RWPE1 (cell line): ENCODE measurements around the gene E2F3.

Experiments used
- CTCF ChIA-PET: fragments of 350-600 bp; sonication (Branson Sonifier 250); formaldehyde crosslinking; extraction: SDS; loops from one replicate; lab custom pipeline; 2021; lab: Yijun Ruan, JAX
- POLR2A ChIA-PET: fragments of 400-600 bp; formaldehyde crosslinking; extraction: SDS; loops from one replicate; lab custom pipeline; 2020; ENCODE audit warnings: antibody characterized with exemption; ENCODE audit not compliant: low non-redundant PET; lab: Yijun Ruan, JAX
- DNase-seq: peaks from one replicate; pipeline ENCODE4 v3.0.0; 2012; ENCODE audit warnings: low spot score
- H3K27ac ChIP-seq: fragments of 450-650 bp; 2 replicates; pipeline ENCODE4 v1.5.1; 2017
- TF ChIP-seq, protein P1 (sequence below): fragments of 450-650 bp; conservative IDR thresholded peaks from 2 replicates; pipeline ENCODE4 v1.5.1; 2017; ENCODE audit warnings: low read depth, mild to moderate bottlenecking

The E2F3 gene

DNA sequence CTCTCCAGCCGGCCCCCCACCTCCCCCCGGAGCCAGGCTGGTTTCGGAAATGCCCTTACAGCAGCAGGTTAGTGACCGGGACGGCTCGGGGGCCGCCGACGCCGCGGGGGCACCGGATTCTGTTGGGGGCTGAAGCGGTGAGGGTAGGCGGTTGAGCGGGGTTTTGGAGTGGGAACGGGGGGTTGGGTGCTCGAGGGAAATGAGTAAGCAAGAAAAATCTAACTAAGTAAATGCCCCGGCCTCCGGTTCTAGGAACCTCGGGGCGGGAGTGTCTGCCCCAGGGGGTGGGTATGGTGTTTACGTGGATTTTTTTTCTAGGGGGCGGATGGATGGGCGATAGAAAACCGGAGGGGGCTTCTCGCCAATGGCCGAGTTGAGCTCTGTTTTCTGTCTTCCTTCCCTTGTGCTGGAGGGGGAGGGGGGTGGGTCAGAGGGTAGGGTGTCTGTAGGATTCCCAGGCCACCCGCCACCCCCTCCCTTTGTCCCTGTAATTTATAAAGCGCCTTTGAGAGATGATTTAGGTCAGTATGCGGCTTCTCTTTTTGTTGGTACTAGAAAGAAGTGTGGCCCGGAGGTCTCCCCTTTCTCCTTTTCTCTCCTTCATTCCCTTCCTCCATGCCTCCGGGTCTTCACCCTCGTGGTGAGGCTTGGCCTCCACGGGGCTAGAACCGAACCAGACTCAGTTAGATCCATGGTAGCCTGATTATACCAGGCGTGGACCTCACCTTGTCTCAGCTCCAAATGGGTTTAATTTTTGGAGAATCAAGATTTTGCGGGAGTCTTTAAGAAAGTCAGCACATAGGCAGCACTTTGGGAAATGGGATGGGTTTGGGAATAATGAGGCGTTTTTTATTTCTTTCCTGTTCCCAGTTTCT lies 2.3 kb downstream of the E2F3 start:
- ChIA-PET POLR2A (interaction anchor here (0.7 kb wide), 1 partner anchor 62 kb away, joined by 7 read pairs; no protein-coding TSS in a partner anchor), CTCF (interaction anchor here (0.5 to 2.1 kb wide), 11 partner anchors 9 to 820 kb away, joined by 3 to 9 read pairs (median 4); no protein-coding TSS in a partner anchor)
- peak overlapping the region; percentile 97 for H3K27ac ChIP-seq
- TF ChIP-seq, protein P1, sequence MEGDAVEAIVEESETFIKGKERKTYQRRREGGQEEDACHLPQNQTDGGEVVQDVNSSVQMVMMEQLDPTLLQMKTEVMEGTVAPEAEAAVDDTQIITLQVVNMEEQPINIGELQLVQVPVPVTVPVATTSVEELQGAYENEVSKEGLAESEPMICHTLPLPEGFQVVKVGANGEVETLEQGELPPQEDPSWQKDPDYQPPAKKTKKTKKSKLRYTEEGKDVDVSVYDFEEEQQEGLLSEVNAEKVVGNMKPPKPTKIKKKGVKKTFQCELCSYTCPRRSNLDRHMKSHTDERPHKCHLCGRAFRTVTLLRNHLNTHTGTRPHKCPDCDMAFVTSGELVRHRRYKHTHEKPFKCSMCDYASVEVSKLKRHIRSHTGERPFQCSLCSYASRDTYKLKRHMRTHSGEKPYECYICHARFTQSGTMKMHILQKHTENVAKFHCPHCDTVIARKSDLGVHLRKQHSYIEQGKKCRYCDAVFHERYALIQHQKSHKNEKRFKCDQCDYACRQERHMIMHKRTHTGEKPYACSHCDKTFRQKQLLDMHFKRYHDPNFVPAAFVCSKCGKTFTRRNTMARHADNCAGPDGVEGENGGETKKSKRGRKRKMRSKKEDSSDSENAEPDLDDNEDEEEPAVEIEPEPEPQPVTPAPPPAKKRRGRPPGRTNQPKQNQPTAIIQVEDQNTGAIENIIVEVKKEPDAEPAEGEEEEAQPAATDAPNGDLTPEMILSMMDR = no peak
- DNase-seq = peak; percentile 50

DNA sequence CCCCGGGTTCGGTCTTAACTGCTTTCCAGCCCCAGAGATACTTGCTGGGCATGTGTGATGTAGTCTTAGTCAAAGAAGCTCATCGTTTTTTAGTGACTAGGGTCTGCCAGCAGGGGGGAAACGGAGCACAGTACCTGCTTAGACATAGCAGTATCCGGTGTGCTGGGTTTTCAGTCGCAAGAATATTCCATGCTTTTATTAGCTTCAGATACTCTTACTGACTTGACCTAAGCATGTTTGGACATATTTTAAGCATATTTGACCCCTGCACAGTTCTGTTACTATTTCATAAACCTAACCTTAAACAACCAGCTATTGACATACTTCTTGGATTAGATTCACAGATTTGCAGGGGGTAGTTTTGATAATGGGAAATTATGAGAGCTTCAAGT lies 3.0 kb downstream of the E2F3 start:
- CTCF ChIA-PET = interaction anchor here (0.5 to 2.1 kb wide), 12 partner anchors 8 to 821 kb away, joined by 3 to 9 read pairs (median 4); no protein-coding TSS in a partner anchor
- peak; percentile 60 for DNase-seq
- H3K27ac ChIP-seq = peak overlapping the region; percentile 97
- TF ChIP-seq, protein P1 = peak; percentile 40
- POLR2A ChIA-PET = no interaction called here

DNA sequence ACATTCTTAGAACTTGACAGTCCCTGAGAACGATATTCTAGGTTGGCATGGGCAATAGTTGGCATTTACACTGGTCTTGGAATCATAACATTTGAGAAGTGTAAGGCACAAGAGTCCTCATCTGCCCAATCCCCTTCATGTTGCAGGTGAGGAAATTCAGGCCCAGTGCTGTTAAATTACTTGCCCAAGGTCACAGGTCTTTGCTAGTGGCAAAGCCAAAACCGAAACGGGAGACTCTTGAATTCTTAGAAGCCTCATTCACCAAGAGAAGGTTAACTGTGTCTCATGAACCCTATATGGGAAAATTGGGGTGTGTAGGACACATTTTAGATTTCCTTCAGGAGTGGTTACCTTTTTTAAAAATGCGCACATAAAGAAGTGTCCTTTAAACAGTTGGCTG lies 7.2 kb downstream of the E2F3 start:
- no peak overlapping the region for H3K27ac ChIP-seq
- POLR2A ChIA-PET = no interaction called here
- TF ChIP-seq, protein P1 = no peak
- DNase-seq = no peak
- CTCF ChIA-PET = no interaction called here

DNA sequence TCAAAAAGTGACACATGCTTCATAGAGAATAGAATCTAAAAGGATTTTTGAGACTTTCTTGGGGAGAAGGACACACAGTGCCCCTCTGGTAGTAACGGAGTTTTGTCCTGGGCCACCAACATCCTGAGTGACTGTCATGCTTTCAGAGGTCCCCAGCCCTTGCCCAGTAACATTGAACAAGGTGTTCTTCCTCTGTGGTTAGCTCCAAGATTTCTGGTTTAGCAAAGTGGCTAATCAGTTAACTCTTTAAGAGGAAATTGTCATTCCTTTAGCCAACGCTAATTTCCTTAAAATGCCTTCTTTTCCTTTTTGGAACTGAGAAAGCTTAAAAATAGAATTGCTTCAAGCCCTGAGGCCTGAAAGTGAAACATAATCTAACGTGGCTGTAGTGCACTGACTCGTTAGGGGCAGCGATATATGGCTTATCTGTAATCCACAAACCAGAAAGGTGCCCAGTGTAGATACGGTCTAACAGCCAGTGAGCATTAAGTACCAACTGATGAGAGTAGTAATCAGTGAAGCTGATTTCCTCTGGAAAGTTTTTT lies 7.8 kb downstream of the E2F3 start:
- ChIA-PET POLR2A (no interaction called here), CTCF (no interaction called here)
- H3K27ac ChIP-seq = no peak overlapping the region
- DNase-seq = no peak
- TF ChIP-seq, protein P1 = no peak

DNA sequence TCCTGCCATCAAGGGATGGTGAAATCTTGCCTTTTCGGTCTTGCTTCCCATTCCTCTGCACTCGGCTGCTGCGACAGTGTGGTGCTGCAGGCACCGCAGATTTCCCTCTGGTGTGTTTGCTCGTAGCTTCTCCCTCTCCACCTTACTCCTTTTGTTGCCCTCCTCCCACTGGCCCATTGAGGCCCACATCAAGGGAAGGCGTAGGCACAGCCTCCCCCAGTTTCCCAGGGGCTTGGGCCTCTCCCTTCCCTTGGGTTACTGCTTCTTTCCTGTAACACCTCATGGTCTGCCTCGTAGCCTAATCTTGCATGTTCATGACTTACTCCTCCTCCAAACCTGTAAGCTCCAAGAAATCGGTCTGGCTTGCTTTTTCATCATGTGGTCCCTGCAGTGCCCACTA lies 9.9 kb downstream of the E2F3 start:
- TF ChIP-seq, protein P1 = no peak
- DNase-seq = no peak
- CTCF ChIA-PET = no interaction called here
- no peak overlapping the region for H3K27ac ChIP-seq
- POLR2A ChIA-PET = no interaction called here

DNA sequence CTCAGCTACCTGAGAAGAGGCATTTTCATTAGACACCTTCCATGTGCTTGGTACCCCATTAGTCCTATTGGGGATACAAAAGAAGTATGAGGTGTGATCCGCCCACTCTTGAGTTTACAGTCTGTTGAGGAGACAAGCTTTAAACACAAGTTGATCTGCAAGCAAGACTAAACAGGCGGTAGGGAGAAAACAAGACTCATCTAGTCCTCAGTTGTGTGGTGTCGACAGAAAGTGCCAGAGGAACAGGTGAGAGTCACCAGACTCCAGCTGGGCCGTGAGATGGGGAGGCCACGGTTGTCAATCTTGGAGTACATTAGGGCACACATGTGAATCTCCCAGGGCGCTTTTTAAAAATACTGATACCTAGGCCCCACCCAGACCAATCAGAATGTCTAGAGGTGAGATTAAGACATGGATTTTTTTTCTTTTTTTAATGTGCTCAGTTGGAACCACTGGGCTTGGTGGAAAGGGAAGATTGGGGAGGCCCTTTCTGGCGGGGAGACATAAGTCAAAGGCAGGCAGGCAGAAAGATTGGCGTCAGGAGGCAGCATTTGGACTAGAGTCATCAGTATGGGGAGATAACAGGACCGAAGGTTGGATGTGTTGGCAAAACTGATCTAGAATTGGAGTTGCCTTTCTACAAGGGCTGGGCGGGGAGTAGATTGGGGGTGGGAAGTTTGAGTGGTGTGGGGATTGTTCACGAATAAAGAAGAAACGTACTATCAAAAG lies 10.4 kb downstream of the E2F3 start:
- ChIA-PET CTCF (no interaction called here), POLR2A (no interaction called here)
- no peak overlapping the region for H3K27ac ChIP-seq
- DNase-seq = no peak
- TF ChIP-seq, protein P1 = no peak
